Pancreas (tissue), 10 donors: ENCODE data around the gene GADL1. TPM values are rescaled to one million over a fixed set of nuclear protein-coding genes. Genes with fewer than 3 reads are reported as not detected.

ENCODE experiments used
- ATAC-seq, 4 donors: fragments of 200-7000 bp; cut with Tn5 transposase; one replicate each; pipeline versions ENCODE4 v1.8.0 to v1.9.1; 2020; ENCODE audit warnings: mild to moderate bottlenecking in 4 of 4, moderate library complexity in 4 of 4
- DNase-seq, 6 donors: peaks; one replicate each; pipeline ENCODE4 v3.0.0-alpha.2; 2020
- FAIRE-seq: peaks from 2 replicates; lab custom pipeline; 2012; peaks lifted over from hg19 to GRCh38; lab: Jason Lieb, UNC
- H3K27ac ChIP-seq, 4 donors: fragments of 200-600 bp; sonication (generic); 1 replicate in 3 of 4; 2 replicates in 1 of 4; pipeline versions ENCODE4 v1.5.0 to v1.8.0; 2020
- H3K27me3 ChIP-seq, 4 donors: fragments of 200-600 bp; one replicate each; pipeline ENCODE4 v1.8.0; 2021
- H3K36me3 ChIP-seq, 3 donors: fragments of 200-600 bp; sonication (generic) in 1 of 3; one replicate each; pipeline versions ENCODE4 v1.5.0 to v1.8.0; 2020 to 2021
- H3K4me1 ChIP-seq, 3 donors: fragments of 200-600 bp; one replicate each; pipeline ENCODE4 v1.8.0; 2021
- H3K4me3 ChIP-seq, 4 donors: fragments of 200-600 bp; sonication (generic) in 2 of 4; one replicate each; pipeline versions ENCODE4 v1.5.0 to v1.8.0; 2020 to 2021
- H3K9me3 ChIP-seq, 4 donors: fragments of 200-600 bp; one replicate each; pipeline ENCODE4 v1.8.0; 2021
- WGBS, 2 donors: extraction: QIAGEN DNeasy Blood & Tissue Kit; methylation state at CpG; one replicate each; pipeline ENCODE4 v1.1.7; 2013; 5-methylcytosine and 5-hydroxymethylcytosine counted together
- intact Hi-C, 3 donors: fragments of 100-400 bp; cut with DNase I; formaldehyde crosslinking; loops; one replicate each; pipeline versions ENCODE4 v1.11.1 to v1.14.2; 2022
- polyA plus RNA-seq, 2 donors: library from polyadenylated mRNA; stranded (reverse); fragments of 200-250 nt; gene quantifications; one replicate each; pipeline ENCODE4 v1.2.3, GENCODE V29; 2013
- total RNA-seq, 6 donors: library from RNA; stranded (reverse); fragmentation: NEBNext Ultra II Directional in 4 of 6; extraction: Animal tissue kit (Norgen Biotek cat#: 25700) in 4 of 6; gene quantifications; one replicate each; pipeline versions ENCODE4 v1.2.1 to v1.2.4, GENCODE V29; 2021 to 2023
- TF ChIP-seq, protein P1 (sequence below), 4 donors: fragments of 200-600 bp; sonication (generic) in 3 of 4; IDR thresholded peaks; one replicate each; pipeline versions ENCODE4 v1.5.0 to v1.8.0; 2021; ENCODE audit warnings: antibody characterized with exemption in 4 of 4
- donor health status: healthy with polysubstance abuse.
- donor health status: DM: no; HTN: no; CAD: no; lungs with moderate emphysema.
- donor health status: DM: no; HTN: no; CAD: no.
- donor health status: control.
- donor health status: control.
- donor health status: Bipolar disorder and iron deficiency.
- donor health status: DM: yes; HTN: yes; CAD: no.
- donor health status: DM: no; HTN: no; CAD: no.
- donor health status: DM: no; HTN: no; CAD: no.
- donor health status: DM: yes; HTN: yes; CAD: no.

Gene GADL1
- total and polyA plus RNA-seq, 8 donors, result 0.07 TPM; not detected in 7

DNA sequence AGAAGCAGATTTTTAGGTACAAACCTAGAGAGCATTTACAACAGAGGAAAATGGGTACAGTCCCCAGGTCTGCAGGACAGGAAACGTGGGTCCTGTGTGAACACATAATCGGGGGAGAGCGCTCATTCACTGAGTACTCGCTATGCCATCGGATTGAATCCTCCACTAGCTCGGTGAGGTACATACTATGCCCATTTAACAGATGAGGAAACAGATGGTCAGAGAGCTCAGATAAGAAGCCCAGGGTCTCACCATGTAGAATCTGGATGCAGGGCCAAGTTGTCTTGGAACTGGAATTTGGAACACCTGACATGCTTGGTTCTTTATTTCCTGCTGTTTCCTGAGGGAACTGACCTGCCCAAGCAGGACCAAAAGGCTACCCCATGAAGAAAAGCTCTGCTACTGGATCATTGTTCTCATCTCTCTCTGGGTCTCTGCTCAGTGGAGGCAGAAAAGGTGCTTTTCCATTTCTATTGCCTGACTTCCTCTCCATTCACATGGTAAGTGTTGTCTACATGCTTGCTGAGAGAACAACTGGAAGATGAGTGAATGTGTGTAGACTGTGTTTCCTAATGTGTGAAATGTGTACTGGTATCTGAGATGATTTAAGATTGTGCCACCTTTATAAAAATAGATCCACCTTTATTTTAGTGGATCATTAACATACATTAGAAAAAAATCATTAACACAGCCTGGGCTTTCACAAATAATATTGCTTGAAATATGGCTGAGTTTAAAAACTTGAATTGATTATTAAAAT, 199.0 kb downstream of the GADL1 start:
- 92 to 94% methylated on average over 6 of the region's 6 CpGs for WGBS, 2 donors
- H3K27me3 ChIP-seq, result no peaks in the 10 kb centered on the region
- ATAC-seq (no peak), DNase-seq (no peak), FAIRE-seq (no peak)
- H3K4me3 ChIP-seq, result no peak overlapping the region
- TF ChIP-seq, protein P1, sequence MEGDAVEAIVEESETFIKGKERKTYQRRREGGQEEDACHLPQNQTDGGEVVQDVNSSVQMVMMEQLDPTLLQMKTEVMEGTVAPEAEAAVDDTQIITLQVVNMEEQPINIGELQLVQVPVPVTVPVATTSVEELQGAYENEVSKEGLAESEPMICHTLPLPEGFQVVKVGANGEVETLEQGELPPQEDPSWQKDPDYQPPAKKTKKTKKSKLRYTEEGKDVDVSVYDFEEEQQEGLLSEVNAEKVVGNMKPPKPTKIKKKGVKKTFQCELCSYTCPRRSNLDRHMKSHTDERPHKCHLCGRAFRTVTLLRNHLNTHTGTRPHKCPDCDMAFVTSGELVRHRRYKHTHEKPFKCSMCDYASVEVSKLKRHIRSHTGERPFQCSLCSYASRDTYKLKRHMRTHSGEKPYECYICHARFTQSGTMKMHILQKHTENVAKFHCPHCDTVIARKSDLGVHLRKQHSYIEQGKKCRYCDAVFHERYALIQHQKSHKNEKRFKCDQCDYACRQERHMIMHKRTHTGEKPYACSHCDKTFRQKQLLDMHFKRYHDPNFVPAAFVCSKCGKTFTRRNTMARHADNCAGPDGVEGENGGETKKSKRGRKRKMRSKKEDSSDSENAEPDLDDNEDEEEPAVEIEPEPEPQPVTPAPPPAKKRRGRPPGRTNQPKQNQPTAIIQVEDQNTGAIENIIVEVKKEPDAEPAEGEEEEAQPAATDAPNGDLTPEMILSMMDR (IDR thresholded peaks at IDR 0.05), result no peak
- H3K4me1 ChIP-seq, result peaks cover 8 to 14% (median 10%) of the 10 kb centered on the region in 3 donors
- H3K9me3 ChIP-seq, result no peaks in the 10 kb centered on the region
- no peak overlapping the region for H3K27ac ChIP-seq
- H3K36me3 ChIP-seq, result peaks cover 0 to 3% (median 0%) of the 10 kb centered on the region in 3 donors
- intact Hi-C loops, result loop anchor here in 1 of 3 donors (10.0 kb wide), 1 partner anchor 501 kb away; no protein-coding TSS in a partner anchor

DNA sequence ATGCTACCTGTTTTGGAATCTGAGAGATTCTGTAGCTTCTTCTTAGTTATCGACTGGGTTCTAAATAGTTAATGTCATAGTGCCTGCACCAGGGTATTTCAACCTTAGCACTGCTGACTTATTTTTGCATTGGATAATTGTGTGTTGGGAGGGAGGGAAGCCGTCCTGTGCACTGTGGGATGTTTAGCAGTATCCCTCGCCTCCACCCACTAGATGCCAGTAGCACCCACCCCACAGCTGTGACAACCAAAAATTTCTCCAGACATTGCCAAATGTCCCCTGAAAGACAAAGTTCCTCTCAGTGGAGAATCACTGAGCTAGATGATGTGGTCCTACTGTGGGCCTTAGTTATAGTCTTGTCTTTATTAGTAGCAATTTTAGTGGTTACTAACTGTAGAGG, 199.8 kb downstream of the GADL1 start:
- intact Hi-C loops, result loop anchor here in 1 of 3 donors (10.0 kb wide), 1 partner anchor 500 kb away; no protein-coding TSS in a partner anchor
- DNase-seq (no peak), FAIRE-seq (no peak), ATAC-seq (no peak)
- H3K4me1 ChIP-seq, result peaks cover 8 to 16% (median 10%) of the 10 kb centered on the region in 3 donors
- no peak overlapping the region for H3K27ac ChIP-seq
- TF ChIP-seq, protein P1 (IDR thresholded peaks at IDR 0.05), result no peak
- H3K27me3 ChIP-seq, result no peaks in the 10 kb centered on the region
- peaks cover 0 to 3% (median 0%) of the 10 kb centered on the region in 3 donors for H3K36me3 ChIP-seq
- H3K4me3 ChIP-seq, result no peak overlapping the region
- WGBS, 2 donors, result 88 to 91% methylated on average over 3 of the region's 3 CpGs
- no peaks in the 10 kb centered on the region for H3K9me3 ChIP-seq

DNA sequence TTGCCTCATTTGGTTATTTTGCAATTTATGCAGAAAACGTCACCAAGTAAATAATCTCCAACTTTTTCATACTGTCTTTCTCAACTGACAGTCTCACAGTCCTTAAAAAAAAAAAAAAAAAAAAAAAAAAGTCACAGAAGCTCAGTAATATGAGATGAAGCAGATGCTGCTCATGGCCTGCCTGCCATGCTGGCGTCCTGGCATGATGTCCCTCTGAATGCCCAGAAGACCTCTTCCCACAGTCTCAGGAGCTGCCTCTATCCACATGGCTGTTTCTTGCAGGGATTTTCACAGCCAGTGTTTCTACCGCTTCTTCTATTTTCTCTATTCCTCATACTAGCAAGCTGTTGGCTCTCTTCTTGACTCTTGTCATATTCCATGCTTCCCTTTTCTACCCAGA, 200.3 kb downstream of the GADL1 start:
- H3K27ac ChIP-seq, result no peak overlapping the region
- intact Hi-C loops, result loop anchor here in 1 of 3 donors (10.0 kb wide), 1 partner anchor 499 kb away; no protein-coding TSS in a partner anchor

DNA sequence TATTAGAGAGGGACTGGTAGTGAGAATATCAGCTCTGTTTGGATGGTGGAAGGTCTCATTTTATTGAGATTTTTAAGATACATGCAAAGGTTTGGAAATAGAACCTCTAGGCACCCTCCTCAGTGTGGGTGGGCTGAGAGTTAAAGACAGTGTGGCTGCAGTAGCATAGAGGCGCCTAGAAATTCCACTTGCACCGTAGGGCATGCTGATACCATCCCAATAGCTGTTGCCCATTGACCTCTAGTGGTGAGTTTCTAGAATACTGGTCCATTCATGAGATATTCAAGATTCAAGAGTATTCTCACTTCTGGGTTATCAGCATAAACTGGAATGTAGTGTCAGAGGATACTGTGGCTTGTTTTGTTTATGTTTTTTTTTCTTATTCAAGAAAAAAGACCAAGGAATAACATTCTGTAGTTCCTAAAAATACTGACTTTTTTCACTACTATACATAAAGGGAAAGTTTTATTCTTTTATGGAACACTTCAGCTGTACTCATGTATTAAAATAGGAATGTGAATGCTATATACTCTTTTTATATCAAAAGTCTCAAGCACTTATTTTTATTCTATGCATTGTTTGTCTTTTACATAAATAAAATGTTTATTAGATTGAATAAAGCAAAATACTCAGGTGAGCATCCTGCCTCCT, 200.9 kb downstream of the GADL1 start:
- FAIRE-seq, result peak; percentile 86
- no peak overlapping the region for H3K4me3 ChIP-seq
- TF ChIP-seq, protein P1 (IDR thresholded peaks at IDR 0.05), result peak; percentile 38 to 72 (median 60)
- H3K27me3 ChIP-seq, result no peaks in the 10 kb centered on the region
- intact Hi-C loops, result loop anchor here in 1 of 3 donors (10.0 kb wide), 1 partner anchor 499 kb away; no protein-coding TSS in a partner anchor
- H3K27ac ChIP-seq, result no peak overlapping the region
- peak in 2 of 6 donors; percentile 15 to 40 for DNase-seq
- WGBS, 2 donors, result 6 to 12% methylated on average over 2 of the region's 2 CpGs
- peak; percentile 63 to 83 (median 81) for ATAC-seq
- peaks cover 14 to 26% (median 16%) of the 10 kb centered on the region in 3 donors for H3K4me1 ChIP-seq
- no peaks in the 10 kb centered on the region for H3K9me3 ChIP-seq
- H3K36me3 ChIP-seq, result peaks cover 0 to 3% (median 0%) of the 10 kb centered on the region in 3 donors

More for the DNA sequence above, 200.3 kb downstream of the GADL1 start:
- no peak overlapping the region for H3K4me3 ChIP-seq
- no peak for FAIRE-seq
- peaks cover 0 to 3% (median 0%) of the 10 kb centered on the region in 3 donors for H3K36me3 ChIP-seq
- WGBS, 2 donors, result 65 to 75% methylated on average over 3 of the region's 3 CpGs
- TF ChIP-seq, protein P1 (IDR thresholded peaks at IDR 0.05), result no peak
- H3K27me3 ChIP-seq, result no peaks in the 10 kb centered on the region
- DNase-seq, result no peak
- no peaks in the 10 kb centered on the region for H3K9me3 ChIP-seq
- H3K4me1 ChIP-seq, result peaks cover 8 to 20% (median 10%) of the 10 kb centered on the region in 3 donors
- ATAC-seq, result no peak
